Fibroblast of peridontal ligament (primary cell): ENCODE data around the gene MLXIP.
"Not testable (repeated sequence)": the region's sequence is repeated elsewhere in the genome, so short reads cannot be mapped to it uniquely, and the experiment has no call there.

Source experiments
- DNase-seq: peaks from one replicate; pipeline ENCODE4 v3.0.0-alpha.2; 2010; ENCODE audit errors: extremely low read depth

The MLXIP gene

DNA sequence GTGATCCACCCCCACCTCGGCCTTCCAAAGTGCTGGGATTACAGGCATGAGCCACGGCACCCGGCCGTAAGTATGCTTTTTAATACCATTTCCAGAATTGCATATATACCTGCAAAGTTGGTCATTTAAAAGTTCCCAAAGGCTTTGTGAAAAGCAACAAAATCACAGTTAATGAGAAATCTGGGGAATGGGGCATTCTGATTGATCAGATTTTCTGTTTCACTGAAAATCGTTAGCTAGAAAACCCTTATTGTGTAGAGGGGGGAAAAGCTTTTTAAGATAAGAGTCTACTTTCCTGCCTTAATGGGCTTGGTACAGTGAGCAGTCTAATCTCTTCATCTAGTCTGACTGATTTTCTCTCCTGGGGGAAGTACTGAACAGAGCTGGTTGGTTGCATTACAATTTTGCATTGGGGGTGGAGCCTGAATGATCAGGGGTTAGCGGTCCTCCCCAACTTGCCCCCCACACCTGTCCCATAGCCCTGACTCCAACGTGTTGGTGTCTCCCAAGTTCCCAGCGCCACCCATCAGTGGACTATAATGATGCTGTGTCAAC lies 71.6 kb downstream of the MLXIP start:
- DNase-seq = no peak

GRCh38 chr12:122152754-122153153 lies 74.2 kb downstream of the MLXIP start:
- DNase-seq = no peak

DNA sequence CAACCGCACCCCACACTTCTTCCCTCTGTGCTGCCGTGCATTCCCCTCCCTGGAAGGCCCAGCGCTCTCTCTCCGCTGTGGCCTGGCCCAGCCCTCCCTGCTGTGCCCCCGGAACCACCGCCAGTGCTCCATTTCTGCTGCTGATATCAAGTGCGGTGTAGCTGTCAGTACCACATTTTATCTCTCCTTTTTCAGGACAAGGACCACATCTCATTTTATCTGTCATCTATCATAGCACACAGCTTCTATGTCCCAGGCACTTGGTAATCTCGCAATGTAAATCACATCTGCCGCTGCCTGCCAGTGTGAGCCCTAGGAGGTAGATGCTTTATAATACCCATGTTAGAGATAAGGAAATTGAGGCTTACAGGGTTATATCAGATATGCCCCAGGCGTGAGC lies 77.1 kb downstream of the MLXIP start:
- no peak for DNase-seq

- no peak for DNase-seq
These were observed 80.2 kb downstream of the MLXIP start for GRCh38 chr12:122158700-122159285.

GRCh38 chr12:122159882-122160281 lies 81.3 kb downstream of the MLXIP start:
- no peak for DNase-seq

GRCh38 chr12:122160761-122161160 lies 82.2 kb downstream of the MLXIP start:
- DNase-seq = no peak

- DNase-seq = no peak
These were observed 83.1 kb downstream of the MLXIP start for GRCh38 chr12:122161682-122162081.

GRCh38 chr12:122162976-122163375 lies 84.4 kb downstream of the MLXIP start:
- DNase-seq = no peak

DNA sequence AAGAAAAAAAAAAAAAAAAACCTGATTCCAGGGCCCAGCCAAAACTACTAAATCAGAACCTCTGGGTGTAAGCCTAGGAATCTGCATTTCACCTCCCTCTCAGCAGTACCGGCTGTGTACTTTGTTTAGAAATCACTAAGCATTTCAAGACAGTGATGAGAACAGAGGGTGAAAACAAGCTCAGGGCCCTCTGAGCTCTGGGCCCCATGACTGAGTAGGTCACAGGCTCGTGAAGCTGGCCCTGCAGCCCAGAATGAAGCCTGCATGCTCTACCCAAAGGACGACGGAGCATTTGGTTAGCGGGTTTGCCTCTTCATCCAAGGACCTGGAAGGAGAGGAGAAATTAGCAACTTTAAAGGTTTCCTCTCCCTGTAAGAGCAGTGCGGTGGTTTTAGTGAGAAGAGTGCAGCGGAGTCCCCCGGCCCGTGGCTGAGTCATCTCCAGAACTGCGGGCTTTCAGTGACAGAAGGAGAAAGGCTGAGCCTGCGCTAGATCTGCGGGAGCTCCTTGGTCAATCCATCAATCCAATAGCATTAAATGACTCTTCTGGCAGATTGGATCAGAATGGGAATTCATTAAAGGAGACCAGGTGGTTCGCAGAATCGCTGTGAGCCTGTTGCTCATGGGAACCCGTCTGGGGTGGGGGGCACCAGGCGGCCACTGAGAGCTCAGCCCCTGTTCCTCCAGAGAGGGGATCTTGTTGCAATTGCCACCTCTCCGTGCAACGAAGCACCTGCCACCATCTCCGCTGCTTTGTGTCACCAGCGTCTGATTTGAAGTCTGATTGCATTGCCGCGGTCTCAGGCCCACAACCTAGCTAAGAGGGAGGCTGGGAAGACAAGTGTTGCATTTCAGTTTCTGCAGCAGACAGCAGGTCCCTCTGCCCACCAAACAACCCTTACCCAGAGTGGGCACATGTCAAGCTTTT lies 88.1 kb downstream of the MLXIP start:
- DNase-seq = no peak

GRCh38 chr12:122167356-122167925 lies 88.9 kb downstream of the MLXIP start:
- DNase-seq = no peak

DNA sequence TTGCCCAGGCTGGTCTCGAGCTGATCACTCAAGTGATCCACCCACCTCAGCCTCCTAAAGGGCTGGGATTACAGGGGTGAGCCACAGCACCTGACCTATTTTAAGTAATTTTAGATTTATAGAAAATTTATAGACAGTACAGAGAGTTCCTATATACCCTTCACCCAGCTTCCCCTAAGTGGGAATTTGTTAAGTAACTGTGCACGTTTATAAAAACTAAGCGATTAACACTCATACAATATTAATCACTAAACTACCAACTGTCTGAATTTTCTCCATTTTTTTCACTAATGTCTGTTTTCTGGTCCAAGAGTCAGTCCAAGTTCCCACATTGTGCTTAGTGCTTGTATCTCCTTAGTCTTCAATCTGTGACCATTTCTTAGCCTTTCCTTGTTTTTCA lies 89.9 kb downstream of the MLXIP start:
- DNase-seq = no peak

DNA sequence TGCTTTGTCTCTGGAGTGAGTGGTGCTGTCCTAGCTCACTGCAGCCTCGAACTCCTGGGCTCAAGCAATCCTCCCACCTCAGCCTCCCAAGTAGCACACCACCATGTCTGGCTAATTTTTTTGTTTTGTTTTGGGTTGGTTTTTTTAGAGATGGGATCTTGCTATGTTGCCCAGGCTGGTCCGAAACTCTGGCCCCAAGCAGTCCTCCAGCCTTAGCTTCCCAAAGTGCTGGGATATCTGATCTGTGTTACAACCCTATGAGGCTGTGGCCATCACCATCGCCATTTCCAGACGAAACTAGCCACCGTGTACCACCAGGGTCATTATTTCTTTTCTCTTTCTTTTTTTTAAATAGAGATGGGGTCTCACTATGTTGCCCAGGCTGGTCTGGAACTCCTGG lies 92.8 kb downstream of the MLXIP start:
- DNase-seq = no peak

- DNase-seq = no peak
These were observed 93.8 kb downstream of the MLXIP start for GRCh38 chr12:122172262-122172939.

- DNase-seq = no peak
These were observed 95.7 kb downstream of the MLXIP start, which contains the start of gene IL31 for GRCh38 chr12:122174155-122174845. Gene IL31, minus strand, starts transcription at chr12:122174221. Its CDS starts 49 bp downstream, at chr12:122174172.

DNA sequence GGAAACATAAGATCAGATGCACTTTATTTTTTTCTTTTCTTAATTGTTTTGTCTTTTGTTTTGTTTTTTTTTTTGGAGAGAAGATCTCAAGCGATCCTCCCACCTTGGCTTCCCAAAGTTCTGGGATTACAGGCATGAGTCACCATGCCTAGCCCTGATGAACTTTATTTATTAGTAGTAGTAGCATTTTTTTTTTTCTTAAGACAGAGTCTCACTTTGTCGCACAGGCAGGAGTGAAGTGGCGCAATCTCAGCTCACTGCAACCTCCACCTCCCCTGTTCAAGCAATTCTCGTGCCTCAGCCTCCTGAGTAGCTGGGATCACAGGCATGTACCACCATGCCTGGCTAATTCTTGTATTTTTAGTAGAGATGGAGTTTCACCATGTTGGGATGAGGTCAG lies 97.9 kb downstream of the MLXIP start:
- DNase-seq = not testable (repeated sequence)

DNA sequence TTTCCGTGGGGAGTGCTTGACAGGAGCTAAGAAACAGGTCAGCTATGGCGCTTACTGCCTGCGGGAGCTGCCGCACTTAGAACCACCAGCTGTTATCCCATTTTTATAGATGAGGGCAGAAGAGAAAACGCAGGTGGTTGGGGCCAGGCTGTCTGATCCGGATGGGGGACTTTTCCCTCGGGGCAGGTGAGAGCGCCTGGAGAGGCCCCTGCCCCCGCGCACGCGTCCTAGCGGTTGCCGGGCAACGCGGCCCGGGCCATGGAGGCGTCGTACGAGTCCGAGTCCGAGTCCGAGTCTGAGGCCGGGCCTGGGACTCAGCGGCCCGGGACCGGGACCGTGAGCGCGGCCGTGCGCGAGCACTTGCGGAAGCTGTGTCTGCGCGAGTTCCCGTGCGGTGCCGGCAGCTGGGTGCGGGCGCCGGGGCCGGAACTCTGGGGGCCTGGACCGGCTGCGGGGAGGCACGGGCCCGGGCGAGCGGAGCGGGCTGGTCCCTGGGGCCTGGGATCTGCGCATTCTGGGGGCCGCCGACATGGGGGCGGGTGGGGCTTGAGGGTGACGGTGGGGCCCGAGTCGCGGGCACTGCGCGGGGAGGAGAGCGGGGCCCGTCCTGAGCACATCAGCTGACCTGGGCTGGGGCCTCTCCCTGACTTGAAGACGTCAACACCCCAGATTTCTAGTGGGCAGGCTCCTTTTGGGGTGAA lies 104.5 kb downstream of the MLXIP start, which contains the start of gene LRRC43:
TSS of gene LRRC43 (plus strand) at position 237 of the 701 bp plus-strand sequence. CDS start at position 259, 22 bp downstream.
- no peak for DNase-seq

DNA sequence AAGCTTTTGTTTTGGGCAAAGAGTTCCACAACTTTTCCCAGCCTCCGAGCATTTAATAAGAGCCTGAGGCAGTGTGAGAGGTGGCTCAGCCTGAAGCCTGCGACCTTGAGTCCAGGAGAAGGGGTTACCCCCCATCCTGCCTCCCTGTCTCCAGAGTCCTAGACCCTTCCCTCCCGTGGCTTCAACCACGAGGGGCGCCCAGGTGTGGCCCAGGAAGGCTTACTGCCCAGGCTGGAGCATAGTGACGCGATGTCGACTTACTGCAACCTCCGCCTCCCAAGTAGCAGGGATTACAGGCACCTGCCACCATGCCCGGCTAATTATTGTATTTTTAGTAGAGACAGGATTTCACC lies 105.0 kb downstream of the MLXIP start:
- DNase-seq = no peak

DNA sequence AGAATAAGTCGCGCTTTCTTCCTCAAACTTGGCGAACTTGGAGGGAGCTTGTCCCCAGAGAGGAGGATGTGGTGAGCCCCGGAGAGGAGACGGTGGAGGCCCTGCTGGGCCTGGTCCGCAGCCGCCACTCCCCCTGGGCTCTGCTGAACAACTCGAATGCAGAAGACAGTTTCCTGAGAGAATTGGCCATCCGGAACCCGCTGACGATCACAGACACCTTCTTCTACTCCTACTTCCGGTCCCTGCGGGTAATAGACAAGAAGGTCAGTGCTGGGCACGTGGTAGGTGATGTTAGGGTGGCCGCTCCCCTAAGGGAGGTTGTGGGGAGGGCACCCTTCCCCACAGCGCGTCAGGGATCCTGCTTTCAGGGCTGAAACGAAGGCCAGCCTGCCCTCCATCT lies 106.0 kb downstream of the MLXIP start:
- no peak for DNase-seq

DNA sequence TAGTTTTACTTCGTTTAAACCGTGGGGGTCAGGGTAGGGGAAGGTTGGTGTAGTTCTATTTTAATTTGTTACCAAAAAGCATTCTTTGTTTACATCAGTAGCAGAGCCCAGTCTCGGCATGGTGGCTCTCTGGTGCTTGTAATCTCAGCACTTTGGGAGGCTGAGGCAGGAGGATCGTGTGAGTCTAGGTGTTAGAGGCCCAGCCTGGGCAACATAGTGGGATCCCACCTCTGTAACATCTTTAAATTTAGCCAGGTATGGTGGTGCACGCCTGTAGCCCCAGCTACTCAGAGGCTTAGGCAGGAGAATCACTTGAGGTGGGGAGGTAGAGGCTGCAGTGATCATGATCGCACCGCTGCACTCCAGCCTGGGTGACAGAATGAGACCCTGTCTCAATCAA lies 106.5 kb downstream of the MLXIP start:
- DNase-seq = no peak

- no peak for DNase-seq
These were observed 107.0 kb downstream of the MLXIP start for GRCh38 chr12:122185494-122186082.
